Measurements from ENCODE around the gene KCNAB1. TPM values are rescaled to one million over a fixed set of nuclear protein-coding genes. Genes with fewer than 3 reads are reported as not detected.
"Not testable (repeated sequence)": the region's sequence is repeated elsewhere in the genome, so short reads cannot be mapped to it uniquely, and the experiment has no call there.

The KCNAB1 gene
- total RNA-seq, 1 donor from 2014 or later = 3.6 TPM

DNA sequence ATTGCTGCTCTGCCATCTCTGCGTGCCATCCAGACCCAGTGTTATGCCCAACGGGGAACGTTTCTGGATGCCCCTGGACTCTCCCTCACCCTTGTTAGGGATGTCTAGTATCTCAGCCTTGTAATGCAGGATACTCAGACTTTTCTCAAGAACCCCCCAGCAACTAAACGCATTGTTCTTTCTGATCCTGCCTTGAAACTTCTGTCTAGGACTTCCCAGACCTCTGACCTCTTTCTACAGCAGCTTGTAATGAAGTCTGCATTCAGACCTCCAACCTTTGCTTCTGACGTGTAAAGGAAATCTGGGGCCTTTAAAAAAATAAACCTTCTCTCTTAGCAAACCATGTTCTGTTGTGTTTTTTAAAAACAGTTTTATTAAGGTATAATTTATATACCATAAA is 139.5 kb downstream of the KCNAB1 start:
- no peak for DNase-seq (ENCODE audit: low spot score)

DNA sequence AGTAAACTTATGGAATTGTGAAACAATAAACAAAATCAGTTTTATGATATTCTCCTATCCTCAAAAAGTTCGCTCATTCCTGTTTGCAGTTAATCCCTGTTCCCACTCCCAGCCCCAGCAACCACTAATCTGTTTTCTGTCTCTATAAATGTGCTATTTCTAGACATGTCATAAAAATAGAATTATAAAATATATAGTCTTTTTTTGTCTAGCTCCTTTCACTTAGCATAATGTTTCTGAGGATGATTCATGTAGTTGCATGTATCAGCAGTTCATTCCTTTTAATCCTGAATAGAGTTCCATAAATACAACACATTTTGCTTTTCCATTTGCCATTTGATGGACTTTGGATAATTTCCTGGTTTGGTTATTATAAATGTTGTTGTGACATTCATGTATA is 140.0 kb downstream of the KCNAB1 start:
- DNase-seq (ENCODE audit: low spot score) = no peak

DNA sequence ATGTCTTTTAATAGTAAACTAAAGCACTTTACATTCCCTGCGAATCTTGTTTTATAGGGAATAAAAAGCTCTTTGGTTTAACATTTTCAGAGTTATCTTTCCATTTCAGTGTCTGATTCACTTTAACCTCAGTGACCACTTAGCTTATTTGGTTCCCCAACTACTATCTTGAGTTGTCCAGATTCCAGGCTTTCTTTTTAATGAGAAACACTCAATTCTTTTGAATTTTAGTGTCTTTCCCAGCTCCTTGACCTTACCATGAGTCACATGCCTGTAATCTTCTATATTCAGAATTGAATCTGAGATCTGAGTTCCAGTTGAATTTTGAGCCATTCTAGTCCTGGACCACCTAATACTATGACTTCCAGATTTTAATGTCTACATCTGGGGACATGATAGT is 144.4 kb downstream of the KCNAB1 start:
- DNase-seq (ENCODE audit: low spot score) = no peak

DNA sequence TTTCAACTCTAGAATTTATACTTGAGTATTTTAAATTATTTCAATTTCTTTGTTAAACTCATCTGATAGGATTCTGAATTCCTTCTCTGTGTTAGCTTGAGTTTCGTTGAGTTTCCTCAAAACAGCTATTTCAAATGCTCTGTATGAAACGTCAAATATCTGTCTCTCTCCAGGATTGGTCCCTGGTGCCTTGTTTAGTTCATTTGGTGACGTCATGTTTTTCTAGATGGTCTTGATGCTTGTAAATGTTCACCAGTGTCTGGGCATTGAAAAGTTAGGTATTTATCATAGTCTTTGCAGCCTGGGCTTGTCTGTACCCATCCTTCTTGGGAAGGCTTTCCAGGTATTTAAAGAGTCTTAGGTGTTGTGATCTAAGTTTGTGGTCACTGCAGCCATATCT is 151.1 kb downstream of the KCNAB1 start:
- DNase-seq (ENCODE audit: low spot score) = no peak

DNA sequence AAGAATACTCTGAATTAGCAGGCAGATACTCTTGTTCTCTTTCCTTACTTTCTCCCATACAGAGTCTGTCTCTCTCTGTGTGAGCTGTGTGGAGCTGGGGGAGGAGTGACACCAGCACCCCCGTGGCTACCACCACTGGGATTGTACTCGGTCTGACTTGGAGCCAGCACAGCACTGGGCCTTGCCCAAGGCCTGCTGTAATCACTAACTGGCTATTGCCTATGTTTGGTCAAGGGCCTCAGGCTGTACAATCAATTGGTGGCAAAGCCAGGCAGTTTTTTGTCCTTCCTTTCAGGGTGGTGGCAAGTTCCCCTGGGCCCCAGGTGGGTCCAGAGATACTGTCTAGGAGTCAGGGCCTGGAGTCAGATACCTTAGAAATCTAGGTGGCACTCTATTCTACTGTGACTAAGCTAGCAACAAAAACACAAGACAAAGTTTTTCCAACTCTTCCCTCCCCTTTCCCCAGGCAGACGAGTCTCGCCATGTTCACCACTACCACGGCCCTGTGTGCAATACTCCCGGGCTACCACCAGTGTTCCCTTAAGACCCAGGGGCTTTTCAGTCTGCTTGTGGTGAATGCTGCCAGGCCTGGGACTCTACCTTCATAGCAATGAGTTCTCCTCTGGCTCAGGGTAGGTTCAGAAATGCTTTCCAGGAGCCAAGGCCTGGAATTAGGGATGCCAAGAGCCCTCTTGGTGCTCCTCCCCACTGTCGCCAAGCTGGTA is 151.8 kb downstream of the KCNAB1 start:
- DNase-seq (ENCODE audit: low spot score) = no peak

DNA sequence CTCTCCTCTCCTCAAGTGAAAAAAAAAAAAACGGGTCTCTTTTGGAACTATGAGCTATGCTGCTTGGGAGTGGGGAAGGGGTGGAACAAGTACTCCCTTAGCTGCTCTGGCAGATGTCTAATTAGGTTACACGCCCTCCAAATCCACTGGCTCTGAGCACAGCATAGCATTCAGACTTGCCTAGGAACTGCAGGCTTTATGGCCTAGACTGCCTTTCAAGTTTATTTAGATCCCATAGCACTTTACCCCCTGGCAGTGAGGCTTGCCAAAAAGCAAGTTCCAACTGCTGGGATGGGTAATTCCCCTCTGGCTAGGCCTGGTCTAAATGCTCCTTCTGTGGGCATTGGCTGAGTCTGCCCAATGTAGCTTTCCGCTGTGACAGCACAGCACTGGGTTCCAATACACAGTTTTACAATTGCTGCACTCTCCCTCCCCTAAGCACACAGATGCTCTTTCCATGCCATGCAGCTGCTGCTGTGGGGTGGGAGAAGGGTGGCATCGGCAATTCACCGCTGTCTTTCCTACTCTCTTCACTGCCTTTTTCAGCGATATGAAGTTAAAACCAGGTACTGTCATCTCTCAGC is 152.8 kb downstream of the KCNAB1 start:
- no peak for DNase-seq (ENCODE audit: low spot score)

DNA sequence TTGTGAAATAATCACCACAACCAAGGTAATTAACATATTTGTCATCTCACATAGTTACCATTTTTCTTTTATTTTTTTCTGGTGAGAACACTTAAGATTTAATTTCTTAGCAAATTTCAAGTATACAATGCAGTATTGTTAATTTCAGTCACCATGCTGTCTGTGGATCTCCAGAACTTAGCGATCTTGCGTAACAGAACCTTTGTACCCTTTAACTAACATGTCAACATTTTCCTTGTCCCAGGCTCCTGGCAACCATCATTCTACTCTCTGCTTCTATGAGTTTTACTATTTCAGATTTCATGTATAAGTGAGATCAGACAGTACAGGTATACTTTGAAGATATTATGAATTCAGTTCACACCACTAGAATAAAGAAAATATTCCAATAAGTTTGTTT is 154.4 kb downstream of the KCNAB1 start:
- no peak for DNase-seq (ENCODE audit: low spot score)

DNA sequence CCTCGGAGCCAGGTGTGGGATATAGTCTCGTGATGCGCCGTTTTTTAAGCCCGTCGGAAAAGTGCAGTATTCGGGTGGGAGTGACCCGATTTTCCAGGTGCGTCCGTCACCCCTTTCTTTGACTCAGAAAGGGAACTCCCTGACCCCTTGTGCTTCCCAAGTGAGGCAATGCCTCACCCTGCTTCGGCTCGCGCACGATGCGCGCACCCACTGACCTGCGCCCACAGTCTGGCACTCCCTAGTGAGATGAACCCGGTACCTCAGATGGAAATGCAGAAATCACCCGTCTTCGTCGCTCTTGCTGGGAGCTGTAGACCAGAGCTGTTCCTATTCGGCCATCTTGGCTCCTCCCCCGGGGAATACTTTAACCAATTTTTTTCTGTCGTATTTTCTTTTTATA is 164.3 kb downstream of the KCNAB1 start:
- not testable (repeated sequence) for DNase-seq (ENCODE audit: low spot score)

DNA sequence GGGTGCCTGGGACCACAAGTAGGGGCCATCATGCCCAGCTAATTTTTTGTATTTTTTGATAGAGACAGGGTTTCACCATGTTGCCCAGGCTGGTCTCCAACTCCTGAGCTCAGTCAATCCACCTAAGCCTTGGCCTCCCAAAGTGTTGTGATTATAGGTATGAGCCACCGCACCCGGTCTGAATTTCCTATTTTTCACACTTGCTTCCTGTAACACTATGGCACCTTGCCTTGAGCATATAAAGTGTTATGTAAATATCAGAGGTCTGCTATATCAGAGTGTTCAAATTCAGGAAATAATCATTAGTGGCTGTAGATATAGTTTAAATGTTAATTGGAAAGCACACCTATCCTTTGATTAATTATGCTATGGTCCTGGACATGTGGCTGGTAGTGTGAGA is 165.2 kb downstream of the KCNAB1 start:
- no peak for DNase-seq (ENCODE audit: low spot score)

DNA sequence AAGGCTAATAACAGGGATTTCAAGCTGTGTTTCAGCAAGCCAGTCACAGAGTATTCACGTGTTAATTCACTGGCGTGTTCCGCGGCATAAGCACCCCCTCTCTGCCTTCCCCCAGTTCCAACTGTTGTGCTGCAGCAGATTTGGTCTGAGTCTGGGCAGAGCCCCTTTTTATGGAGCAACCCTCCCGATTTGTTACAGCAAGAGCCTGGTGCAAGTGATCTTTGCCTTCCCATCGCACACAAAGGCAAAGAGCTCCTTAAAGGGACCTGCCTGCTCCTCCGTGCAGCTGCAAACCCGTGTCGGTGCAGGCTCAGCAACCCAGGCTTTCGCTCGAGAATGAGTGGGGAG is 170.5 kb downstream of the KCNAB1 start:
- DNase-seq (ENCODE audit: low spot score) = no peak

DNA sequence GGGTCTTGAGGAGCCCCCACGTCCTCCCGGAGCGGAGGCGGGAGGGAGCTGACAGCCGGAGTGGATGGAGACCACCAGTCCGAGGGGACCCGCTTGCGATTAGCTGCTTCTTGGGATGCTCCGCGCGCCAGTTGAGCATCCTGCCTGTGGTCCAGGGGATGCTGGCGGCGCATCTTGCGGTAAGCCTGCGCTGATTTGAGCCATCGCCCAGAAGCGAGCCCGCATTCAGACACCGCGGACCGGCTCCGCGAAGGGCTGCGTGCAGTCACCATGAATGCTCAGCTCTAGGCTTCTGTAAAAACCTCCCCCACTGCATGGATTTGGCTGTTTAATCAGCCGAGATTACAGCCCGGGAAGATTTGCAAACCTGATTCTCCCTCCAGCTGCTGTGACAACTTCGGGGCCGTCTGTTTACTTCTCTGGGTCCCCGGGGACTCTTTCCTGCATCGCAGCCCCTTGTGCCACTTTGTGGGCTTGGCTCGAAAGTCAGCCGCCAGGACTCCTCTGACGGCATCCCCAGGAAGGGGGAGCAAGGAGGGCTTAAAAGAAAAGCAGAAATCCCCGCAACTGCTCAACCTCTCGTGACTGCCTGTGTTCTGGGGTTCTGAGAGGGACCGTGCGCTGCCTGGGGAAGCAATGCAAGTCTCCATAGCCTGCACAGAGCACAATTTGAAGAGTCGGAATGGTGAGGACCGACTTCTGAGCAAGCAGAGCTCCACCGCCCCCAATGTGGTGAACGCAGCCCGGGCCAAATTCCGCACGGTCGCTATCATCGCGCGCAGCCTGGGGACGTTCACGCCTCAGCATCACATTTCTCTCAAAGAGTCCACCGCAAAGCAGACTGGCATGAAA is 171.1 kb downstream of the KCNAB1 start:
- no peak for DNase-seq (ENCODE audit: low spot score)

DNA sequence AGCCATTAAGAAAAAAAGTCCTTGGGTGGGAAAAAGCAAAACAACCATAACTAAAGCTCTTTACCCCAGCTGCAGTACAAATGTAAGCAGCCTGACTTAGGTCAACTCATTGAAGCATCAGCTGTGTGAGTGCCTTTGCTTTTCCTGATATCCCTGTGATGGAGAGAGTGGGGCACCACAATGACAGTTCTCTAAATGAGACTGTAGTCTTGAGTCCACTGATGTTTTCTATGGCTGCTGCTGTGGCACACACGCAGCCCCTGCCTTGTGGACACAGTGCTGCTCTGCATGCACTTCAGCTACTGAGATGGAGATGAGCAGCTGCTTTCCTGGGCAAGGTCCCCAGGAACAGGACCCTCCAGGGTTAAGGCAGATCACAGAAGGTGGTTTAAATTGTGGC is 173.2 kb downstream of the KCNAB1 start:
- DNase-seq (ENCODE audit: low spot score) = no peak

DNA sequence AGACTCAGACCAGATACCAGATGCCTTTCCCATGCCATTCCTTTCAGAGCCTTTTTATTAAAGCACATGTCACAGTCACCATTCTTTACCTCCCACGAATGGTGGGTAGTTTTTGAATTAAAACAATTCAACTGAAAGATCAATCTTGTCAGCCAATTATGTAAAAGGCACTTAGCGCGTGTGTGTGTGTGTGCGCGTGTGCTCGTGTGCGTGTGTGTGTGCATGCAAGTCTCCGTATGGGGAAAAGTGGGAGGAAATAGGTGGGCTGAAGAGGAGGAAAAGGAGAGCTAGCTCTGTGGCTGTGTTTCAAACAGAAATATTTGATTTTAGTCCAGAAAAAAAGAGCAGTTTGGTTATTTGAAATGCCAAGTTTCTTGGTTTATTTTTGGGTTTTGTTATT is 177.2 kb downstream of the KCNAB1 start:
- DNase-seq (ENCODE audit: low spot score) = no peak

DNA sequence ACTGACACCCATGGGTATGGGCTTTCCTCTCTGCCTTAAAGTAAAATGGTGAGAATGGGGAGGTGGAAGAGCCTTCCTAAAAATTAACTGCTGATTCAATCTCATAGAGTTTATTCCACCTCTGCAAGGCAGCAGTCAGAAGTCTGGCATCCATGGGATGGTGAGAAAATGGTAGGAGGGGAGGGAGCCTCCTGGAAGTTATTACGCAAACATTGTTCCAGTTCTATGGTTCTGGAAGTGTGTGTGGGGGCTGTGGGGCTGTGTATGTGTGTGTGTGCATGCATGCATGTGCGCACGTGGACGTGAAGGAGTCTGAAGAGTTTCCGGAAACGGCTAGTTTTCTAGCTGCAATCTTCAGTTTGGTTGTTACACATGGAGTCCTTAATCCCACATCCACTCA is 177.6 kb downstream of the KCNAB1 start:
- DNase-seq (ENCODE audit: low spot score) = no peak

DNA sequence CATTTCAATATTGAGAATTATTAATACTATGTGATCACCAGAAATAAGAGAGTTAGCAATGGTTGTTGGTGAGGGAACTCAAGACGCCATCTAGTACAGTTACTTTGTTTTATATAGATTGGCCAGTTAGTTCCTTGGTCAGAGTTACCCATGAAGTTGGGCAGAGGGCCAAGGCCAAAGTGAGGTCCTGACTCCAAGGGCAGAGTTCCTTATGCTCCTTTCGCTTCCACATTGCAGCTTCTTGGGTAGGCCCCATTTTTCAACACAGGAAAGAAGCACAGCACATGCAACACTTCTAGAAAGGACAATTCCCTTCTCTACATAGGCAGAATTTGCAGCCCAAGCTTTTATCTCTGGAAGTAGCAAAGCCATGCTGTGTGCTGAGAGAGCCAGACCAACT is 178.6 kb downstream of the KCNAB1 start:
- DNase-seq (ENCODE audit: low spot score) = no peak

DNA sequence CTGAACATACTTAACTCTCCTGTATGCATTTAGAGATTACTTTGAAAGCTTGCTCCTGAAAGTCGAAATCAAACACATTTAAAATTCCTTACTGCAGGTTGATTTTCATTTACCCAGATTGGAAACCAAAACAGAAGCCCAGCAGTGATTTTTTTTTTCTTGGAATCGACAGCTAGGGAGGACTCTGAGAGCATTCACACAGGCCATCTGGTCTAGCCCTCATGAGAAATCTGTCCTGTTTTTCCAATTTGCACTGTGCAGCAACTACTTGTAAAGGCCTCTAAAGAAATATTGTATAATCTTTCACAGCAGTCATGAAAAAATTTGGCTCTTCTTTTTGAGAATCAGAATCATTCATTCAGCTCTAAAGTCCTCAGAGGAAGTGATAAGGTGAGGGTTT is 179.2 kb downstream of the KCNAB1 start:
- DNase-seq (ENCODE audit: low spot score) = no peak

DNA sequence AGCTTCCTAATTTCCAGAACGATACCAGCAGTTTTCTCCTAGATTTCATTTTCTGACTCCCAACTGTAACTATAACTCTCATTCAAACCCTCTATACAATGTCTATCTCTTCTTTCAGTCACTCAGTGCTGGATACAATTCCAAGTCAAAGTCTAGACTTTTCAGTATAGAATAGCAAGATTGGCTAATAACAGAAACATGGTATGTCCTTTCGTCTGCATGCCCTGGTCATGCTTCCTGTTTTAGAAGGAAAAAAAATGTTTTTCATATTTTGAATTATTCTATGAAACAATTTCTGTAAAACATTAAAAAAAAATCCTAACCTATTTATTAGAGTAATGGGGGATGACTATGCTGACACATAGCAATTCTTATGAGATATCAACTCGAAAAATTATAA is 180.0 kb downstream of the KCNAB1 start:
- DNase-seq (ENCODE audit: low spot score) = no peak

DNA sequence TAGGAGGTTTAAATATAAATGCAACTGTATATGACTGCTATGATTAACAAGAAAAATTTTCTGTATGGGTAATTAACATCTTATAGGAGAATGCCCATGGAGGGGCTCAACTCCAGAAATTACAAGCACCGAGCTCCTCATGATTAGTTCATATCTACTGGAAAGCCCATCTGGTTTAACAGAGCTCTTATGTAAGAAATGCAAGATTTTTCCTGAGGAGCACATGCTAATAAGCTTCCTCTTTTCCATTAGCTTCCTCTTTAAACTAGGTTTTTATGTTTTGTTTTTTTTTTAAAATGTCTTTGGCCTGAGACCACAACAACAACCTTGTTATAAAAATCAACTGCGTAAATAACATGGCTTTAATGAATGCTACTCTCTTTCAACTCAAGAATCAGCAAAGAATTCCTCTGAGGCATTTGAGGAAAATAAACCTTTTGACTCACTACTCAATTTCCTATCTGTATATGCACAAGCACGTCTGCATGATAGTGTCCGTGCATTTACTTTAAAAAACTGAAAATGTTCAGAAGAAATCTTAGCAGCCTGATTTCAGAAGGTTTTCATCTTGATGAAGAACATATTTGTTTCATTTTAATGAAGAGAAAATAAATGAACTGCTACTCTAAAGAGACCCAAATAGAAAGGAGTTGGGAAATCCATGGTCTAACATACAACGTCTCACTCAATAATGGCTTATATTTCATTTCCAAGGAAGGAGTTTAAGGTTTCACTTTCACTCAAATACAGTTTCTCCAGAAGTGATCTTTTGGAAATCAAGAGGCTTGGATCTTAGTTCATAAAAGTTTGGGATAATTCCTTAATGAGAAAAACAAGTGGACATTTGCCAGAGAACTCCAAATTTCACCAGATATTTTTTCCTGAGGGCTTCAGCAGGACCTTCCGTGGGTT is 180.8 kb downstream of the KCNAB1 start:
- DNase-seq (ENCODE audit: low spot score) = no peak

DNA sequence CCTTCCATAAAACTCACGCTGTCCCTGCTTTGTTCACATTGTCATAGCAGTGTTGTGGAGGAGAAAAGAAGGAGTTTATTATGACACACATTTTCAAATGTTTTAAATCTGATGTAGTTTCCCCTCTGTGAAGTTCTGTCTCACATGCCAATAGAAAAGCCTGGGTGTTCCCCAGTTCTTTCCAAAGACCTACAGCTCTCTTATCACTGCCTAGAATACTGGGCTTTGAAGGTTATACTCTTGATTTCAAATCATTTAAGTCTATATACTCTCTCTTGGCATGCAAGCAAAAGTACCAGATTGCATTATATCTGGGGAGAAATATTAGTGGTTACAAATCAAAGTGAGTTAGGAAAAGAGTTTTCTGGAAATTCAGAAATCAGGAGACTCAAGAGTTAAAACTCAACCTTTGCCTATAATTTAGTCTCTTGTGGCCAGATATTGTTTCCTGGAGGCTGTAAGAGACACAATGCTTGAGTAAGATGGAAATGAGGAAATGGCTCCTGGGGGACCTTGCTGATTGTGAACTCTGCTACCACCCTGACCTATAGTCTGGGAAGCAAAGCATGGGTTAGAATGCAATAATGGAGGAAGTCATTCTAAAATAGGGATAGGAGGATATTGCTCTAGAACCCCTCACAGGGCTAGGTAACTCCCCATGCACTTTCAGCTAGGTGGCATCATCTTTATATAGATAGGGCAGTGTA is 182.8 kb downstream of the KCNAB1 start:
- no peak for DNase-seq (ENCODE audit: low spot score)

DNA sequence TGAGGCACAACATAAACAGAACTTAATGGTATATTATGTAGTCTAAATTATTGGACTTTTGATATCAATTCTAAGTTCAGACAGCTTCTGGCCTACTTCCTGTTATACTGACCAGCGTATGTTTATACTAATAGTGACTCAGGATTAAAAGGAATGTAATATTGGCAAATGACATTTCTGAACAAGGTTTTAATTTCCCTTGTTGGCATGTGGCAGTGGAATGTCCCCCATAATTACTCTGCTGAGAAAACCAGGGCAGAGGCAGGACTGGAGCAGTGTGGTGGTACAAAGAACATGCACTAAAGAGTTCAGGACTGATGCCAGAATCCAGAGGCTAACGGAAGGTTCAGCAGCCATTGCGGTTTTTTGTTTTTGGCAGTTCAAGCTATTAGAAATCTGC is 184.0 kb downstream of the KCNAB1 start:
- no peak for DNase-seq (ENCODE audit: low spot score)

DNA sequence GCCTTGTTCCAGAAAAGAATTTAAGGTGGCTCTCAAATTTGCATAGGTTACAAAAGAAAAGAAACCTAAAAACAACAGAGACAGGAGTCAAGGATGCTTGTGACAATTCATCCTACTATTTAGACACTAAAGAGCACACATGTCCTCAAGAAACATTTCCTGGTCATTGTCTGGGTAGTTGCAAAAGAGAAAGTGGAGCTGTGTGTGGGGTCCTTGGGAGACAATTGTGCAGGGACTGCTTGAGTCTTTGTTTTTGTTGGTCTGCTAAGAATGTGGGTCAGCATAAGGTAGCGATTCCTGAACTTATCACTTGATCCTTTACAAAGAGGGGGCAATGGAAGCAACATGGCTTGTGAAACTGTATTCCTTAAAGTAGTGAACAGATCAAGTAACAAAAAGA is 185.3 kb downstream of the KCNAB1 start:
- DNase-seq (ENCODE audit: low spot score) = no peak
